Peyer's patch (tissue), 4 donors: ENCODE results near the gene TMEM184C.

Source experiments
- CTCF ChIP-seq, 6 experiments: fragments of 450-650 bp in 4 of 6; fragments of 200-600 bp in 2 of 6; sonication (generic) in 1 of 6; IDR thresholded peaks; one replicate each; pipeline ENCODE4 v1.5.1; 2017 to 2019; ENCODE audit warnings: antibody characterized with exemption in 6 of 6, mild to moderate bottlenecking in 3 of 6, moderate library complexity in 1 of 6
- POLR2A ChIP-seq, 2 donors: fragments of 450-650 bp; IDR thresholded peaks; one replicate each; pipeline ENCODE4 v1.5.1; 2017; ENCODE audit warnings: antibody characterized with exemption in 2 of 2, mild to moderate bottlenecking in 2 of 2, moderate library complexity in 2 of 2

GRCh38 chr4:147633113-147633512, 15.9 kb downstream of the TMEM184C start:
- TF ChIP-seq CTCF (IDR thresholded peaks at IDR 0.05) (no peak), POLR2A (IDR thresholded peaks at IDR 0.05) (no peak)
